NB4 (cell line): ENCODE results near the gene MMP24.

Experiments
- POLR2A ChIP-seq: IDR thresholded peaks from 2 replicates; pipeline ENCODE4 v1.6.1; 2011; ENCODE audit warnings: mild to moderate bottlenecking; ENCODE audit not compliant: insufficient read length; ENCODE audit errors: extremely low read depth
- TF ChIP-seq, protein P1 (sequence below): IDR thresholded peaks from one replicate; pipeline ENCODE4 v1.5.1; 2012; ENCODE audit warnings: low read depth, low read length

DNA sequence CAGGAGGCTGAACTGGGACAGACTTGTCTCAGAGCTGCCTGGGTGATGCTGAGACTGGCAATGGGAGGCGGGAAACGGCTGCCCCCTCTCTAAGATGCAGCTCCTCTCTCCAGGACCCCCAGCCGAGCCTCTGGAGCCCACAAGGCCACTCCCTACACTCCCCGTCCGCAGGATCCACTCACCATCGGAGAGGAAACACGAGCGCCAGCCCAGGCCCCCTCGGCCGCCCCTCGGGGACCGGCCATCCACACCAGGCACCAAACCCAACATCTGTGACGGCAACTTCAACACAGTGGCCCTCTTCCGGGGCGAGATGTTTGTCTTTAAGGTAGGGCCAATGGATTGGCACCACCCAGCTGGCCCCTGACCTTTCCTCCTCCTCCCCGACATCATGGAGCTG, 40.6 kb downstream of the MMP24 start:
- TF ChIP-seq, protein P1, sequence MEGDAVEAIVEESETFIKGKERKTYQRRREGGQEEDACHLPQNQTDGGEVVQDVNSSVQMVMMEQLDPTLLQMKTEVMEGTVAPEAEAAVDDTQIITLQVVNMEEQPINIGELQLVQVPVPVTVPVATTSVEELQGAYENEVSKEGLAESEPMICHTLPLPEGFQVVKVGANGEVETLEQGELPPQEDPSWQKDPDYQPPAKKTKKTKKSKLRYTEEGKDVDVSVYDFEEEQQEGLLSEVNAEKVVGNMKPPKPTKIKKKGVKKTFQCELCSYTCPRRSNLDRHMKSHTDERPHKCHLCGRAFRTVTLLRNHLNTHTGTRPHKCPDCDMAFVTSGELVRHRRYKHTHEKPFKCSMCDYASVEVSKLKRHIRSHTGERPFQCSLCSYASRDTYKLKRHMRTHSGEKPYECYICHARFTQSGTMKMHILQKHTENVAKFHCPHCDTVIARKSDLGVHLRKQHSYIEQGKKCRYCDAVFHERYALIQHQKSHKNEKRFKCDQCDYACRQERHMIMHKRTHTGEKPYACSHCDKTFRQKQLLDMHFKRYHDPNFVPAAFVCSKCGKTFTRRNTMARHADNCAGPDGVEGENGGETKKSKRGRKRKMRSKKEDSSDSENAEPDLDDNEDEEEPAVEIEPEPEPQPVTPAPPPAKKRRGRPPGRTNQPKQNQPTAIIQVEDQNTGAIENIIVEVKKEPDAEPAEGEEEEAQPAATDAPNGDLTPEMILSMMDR, result no peak
- TF ChIP-seq POLR2A, result no peak
